Lower leg skin (tissue), 3 donors: ENCODE results near the gene SPINK9.

Source experiments
- CTCF ChIP-seq, 3 donors: fragments of 450-650 bp; IDR thresholded peaks; one replicate each; pipeline ENCODE4 v1.5.1; 2016; ENCODE audit warnings: antibody characterized with exemption in 3 of 3, mild to moderate bottlenecking in 3 of 3, moderate library complexity in 2 of 3
- POLR2A ChIP-seq, 2 donors: fragments of 450-650 bp; IDR thresholded peaks; one replicate each; pipeline ENCODE4 v1.6.1; 2016 to 2017; ENCODE audit warnings: antibody characterized with exemption in 2 of 2, mild to moderate bottlenecking in 1 of 2, moderate library complexity in 1 of 2

DNA sequence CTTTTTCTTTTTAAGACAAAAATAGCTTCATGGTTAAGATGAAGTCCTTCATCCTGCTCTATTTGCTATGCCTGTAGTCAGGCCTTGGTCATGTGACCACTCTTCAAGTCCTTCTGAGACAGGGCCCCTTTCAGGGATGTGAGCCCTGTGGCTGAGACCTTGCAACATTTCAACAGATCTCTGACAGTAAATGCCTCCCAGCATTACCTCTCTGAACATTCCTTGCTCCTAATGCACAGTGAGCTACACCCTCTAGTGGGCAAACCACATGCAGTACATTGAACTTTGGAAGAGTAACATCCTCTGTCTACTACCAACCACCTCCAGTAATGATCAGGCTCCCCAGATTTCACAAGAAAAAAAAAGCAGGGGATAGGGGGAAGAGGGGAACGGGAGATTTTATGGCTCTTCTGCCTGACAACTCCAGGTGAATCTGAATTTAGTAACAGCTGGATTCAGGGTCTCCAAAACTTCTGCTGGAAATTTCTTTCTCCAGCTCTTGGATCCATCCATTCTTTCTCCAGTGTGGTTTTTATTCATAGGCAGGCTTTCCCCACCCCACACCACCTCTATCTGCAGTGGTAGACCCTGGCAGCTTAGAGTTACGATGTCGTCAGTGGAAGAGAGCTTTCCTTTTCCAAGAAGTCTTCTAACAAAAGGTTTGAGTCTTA is 39.5 kb downstream of the SPINK9 start:
- no peak for TF ChIP-seq POLR2A (IDR thresholded peaks at IDR 0.05)
- TF ChIP-seq CTCF (IDR thresholded peaks at IDR 0.05), result no peak
